Erythroblast (primary cell): ENCODE measurements around the gene PKMYT1.

Source experiments
- GATA1 ChIP-seq: IDR thresholded peaks from 2 replicates; pipeline ENCODE4 v1.6.1; 2011; ENCODE audit warnings: low read depth, mild to moderate bottlenecking, control low read depth, low read length, moderate library complexity
- POLR2A ChIP-seq: IDR thresholded peaks from 2 replicates; pipeline ENCODE4 v1.6.1; 2011; ENCODE audit warnings: mild to moderate bottlenecking, low read length

GRCh38 chr16:3013998-3014690, 33.9 kb upstream of the PKMYT1 start:
- TF ChIP-seq GATA1 (no peak), POLR2A (no peak)
